ENCODE measurements around the gene SRMS.

DNA sequence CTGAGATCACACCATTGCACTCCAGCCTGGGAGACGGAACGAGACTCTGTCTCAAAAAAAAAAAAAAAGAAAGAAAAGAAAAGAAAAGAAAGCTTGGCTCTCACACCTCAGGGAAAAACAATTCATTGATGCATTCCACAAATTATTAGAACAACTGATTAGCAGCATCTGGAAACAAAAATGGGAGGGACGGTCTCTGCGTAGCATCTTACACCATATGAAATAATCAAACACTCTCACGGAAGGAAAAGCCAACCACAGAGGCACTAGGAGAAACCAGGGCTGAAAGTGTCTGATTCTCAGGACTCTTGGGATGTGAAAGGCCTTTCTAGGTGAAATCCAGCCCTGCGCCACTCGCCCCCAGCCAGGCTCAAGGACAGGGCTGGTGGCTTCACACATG, 28.8 kb upstream of the SRMS start:
- TF ChIP-seq RAD21 (conservative IDR thresholded peaks at IDR 0.05) (no peak), EZH2 (IDR thresholded peaks at IDR 0.05; ENCODE audit: borderline replicate concordance, insufficient read depth, low read length, poor library complexity, severe bottlenecking) (no peak), EP300 (conservative IDR thresholded peaks at IDR 0.05; ENCODE audit: poor library complexity, severe bottlenecking) (no peak), POLR2AphosphoS5 (IDR thresholded peaks at IDR 0.05) (no peak), SMC3 (conservative IDR thresholded peaks at IDR 0.05; ENCODE audit: poor library complexity) (no peak), TAF1 (IDR thresholded peaks at IDR 0.05; ENCODE audit: low read depth) (no peak)
- TF ChIP-seq, protein P1, sequence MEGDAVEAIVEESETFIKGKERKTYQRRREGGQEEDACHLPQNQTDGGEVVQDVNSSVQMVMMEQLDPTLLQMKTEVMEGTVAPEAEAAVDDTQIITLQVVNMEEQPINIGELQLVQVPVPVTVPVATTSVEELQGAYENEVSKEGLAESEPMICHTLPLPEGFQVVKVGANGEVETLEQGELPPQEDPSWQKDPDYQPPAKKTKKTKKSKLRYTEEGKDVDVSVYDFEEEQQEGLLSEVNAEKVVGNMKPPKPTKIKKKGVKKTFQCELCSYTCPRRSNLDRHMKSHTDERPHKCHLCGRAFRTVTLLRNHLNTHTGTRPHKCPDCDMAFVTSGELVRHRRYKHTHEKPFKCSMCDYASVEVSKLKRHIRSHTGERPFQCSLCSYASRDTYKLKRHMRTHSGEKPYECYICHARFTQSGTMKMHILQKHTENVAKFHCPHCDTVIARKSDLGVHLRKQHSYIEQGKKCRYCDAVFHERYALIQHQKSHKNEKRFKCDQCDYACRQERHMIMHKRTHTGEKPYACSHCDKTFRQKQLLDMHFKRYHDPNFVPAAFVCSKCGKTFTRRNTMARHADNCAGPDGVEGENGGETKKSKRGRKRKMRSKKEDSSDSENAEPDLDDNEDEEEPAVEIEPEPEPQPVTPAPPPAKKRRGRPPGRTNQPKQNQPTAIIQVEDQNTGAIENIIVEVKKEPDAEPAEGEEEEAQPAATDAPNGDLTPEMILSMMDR (IDR thresholded peaks at IDR 0.05; ENCODE audit: poor library complexity, severe bottlenecking): no peak

Data from neural cell (in vitro differentiated cells).